DMS53 (cell line): ENCODE data around the gene UBN2.
"Not testable (repeated sequence)": the region's sequence is repeated elsewhere in the genome, so short reads cannot be mapped to it uniquely, and the experiment has no call there.

Experiments used
- DNase-seq: peaks from one replicate; lab custom pipeline; 2025; lab: John Stamatoyannopoulos, UW

Gene UBN2

GRCh38 chr7:139297795-139298194 lies 66.8 kb downstream of the UBN2 start:
- DNase-seq, result peak; percentile 61

DNA sequence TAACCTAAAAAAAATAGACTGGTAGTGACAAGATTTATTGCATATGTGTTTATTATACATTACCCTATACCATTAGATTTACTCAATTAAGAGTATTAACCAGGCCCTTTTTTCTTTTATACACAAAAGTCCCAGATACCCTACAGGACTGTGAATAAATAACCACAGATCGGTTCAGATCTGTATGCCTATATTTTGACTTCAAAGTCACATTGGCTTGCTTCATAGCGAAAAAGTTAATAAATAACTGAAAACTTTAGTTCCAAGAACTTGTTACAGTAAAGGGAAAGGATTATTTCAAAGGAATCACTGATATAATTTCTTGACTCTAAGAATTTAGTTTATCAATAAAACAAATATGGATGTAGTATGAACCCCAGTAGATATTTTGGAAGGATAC lies 68.3 kb downstream of the UBN2 start:
- DNase-seq, result no peak

- no peak for DNase-seq
Observed at GRCh38 chr7:139300390-139300789, 69.4 kb downstream of the UBN2 start.

- no peak for DNase-seq
Observed at GRCh38 chr7:139304517-139304916, 73.5 kb downstream of the UBN2 start.

- DNase-seq, result no peak
Observed at GRCh38 chr7:139317939-139318505, 87.0 kb downstream of the UBN2 start.

GRCh38 chr7:139321071-139321745 lies 90.2 kb downstream of the UBN2 start:
- peak; percentile 48 for DNase-seq

DNA sequence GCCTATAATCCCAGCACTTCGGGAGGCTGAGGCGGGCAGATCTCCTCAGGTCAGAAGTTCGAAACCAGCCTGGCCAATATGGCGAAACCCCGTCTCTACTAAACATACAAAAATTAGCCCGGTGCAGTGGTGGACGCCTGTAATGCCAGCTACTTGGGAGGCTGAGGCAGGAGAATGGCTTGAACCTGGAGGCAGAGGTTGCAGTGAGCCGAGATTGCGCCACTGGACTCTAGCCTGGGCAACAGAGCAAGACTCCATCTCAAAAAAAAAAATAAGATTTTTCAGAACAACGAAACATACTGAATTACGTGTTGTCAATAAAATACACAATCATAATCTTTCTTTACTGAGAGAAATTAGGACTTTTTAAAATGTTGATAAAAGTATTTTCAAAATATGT lies 93.7 kb downstream of the UBN2 start:
- not testable (repeated sequence) for DNase-seq

- no peak for DNase-seq
Observed at GRCh38 chr7:139328375-139328774, 97.3 kb downstream of the UBN2 start.

GRCh38 chr7:139329119-139329518 lies 98.1 kb downstream of the UBN2 start:
- DNase-seq, result no peak

DNA sequence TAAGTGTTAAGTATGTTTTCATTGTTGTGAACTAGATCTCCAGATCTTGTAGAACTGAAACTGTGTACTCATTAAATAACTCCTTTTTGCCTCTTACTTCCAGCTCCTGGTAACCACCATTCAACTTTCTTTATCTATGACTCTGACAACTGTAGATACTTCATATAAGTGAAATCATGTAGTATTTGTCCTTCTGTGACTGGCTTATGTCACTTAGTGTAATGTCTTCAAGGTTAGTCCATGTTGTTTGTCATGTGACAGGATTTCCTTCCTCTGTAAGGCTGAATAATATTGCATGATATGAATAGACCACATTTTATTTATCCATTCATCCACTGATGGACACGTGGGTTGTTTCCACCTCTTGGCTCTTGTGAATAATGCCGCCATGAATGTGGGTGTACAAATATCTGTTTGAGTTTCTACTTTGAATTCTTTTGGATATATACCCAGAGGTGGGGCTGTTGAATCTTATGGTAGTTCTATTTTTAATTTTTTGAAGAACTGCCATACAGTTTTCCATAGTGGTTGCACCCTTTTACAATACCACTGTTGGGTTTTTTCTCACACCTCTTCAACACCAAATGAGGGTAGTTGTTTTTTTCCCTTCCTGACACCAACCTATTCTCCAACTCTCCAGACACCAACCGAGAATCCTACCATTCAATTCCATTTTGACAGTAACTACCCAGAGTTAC lies 99.4 kb downstream of the UBN2 start:
- DNase-seq, result no peak

- DNase-seq, result no peak
Observed at GRCh38 chr7:139332697-139333359, 101.8 kb downstream of the UBN2 start.

DNA sequence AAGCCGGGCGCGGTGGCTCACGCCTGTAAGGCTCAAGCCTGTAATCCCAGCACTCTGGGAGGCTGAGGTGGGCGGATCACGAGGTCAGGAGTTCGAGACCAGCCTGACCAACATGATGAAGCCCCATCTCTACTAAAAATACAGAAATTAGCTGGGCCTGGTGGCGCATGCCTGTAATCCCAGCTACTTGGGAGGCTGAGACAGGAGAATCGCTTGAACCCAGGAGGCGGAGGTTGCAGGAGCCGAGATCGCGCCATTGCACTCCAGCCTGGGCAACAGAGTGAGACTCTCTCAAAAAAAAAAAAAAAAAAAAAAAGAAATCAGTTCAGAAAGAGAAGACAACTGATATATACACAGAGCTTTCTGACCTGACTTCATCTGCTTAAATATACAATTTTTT lies 102.4 kb downstream of the UBN2 start:
- DNase-seq, result not testable (repeated sequence)

DNA sequence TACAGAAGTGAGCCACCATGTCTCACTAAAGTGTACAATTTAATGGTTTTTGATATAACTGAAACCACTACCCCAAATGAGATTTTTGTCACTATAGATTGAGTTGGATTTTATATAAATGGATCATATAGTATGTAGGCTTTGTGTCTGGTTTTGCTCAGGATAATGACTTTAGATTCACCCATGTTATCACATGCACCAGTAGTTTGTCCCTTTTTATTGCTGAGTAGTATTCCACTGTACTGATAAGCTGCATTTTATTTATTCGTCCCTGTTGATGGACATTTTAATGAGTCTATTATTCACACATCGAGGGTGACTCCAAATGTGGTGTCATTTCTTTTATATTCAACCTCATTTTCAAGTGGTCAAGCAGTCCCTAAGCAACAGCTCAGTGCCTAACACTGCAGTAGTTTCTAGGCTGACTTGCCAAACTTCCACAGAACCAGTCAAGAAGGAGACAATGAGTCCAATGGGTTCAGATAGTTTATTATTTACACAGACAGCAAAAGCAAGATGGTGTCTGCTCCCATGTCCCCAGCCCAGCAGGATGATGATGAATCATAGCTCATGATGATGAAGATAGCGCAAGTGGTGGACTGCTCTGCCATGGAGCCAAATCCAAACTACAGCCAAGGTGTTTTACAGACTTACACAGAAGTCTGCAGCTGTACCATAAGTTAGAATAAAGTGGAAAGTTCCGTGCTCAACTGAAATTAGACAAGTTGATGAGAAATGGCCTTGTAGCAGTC lies 103.5 kb downstream of the UBN2 start:
- no peak for DNase-seq

DNA sequence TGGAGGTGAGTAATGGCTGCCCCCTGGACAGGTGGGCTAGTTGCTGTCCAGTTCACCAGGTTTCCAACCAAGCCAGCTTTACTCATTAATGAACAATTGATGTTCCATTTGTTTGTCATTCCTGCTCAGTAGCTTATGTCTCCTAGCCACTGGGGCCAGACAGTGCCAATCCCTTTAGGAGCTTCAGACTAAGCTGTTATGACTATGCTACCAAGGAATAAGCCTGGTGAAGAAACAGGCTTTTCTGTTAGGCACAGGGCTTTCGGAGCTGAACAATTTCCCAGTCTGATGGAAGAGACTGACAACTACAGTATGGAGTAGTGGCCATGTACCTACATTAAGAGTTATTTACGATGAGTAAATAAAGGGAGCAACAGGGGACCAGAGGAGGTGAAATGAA lies 108.0 kb downstream of the UBN2 start:
- DNase-seq, result no peak

DNA sequence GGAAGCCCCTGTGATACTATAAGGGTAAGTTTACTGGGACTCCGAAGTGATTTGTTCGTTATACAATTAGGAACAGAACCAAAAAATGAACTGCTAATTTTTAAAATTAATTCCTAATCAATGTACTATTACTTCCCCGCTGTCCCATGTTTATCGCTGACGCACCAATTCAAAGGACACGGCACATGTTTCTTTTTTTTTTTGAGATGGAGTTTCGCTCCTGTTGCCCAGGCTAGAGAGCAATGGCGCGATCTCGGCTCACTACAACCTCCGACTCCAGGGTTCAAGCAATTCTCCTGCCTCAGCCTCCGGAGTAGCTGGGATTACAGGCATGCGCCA lies 108.6 kb downstream of the UBN2 start:
- DNase-seq, result no peak

DNA sequence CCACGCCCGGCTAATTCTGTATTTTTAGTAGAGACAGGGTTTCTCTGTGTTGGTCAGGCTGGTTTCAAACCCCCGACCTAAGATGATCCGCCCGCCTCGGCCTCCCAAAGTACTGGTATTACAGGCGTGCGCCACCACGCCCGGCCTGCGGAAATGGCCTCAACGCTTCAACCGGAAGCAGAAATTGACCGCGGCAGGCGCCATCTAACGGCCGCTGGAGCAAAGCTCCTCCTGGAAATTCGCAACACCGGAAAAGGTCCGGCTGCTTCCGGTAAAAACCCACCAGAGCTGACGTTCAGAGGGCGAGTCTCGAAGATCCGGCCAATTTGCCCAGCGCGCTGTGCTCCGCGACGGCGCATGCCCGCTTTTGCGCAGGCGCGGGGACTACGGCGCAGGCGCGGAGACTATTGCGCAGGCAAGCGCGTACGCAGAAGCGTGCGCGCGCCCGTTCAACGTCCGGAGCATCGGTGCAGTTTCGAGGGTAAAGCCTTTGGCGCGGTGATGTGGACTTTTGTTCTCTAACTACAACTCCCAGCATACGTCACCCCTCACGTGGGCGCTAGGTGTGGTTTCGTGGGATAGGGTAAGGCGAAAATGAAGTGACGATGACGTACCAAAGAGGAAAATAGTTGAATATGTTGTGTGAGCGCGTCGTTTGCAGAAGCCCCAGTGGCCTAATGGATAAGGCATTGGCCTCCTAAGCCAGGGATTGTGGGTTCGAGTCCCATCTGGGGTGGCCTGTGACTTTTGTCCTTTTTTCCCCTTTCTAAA lies 109.2 kb downstream of the UBN2 start:
- DNase-seq, result peak; percentile 100

DNA sequence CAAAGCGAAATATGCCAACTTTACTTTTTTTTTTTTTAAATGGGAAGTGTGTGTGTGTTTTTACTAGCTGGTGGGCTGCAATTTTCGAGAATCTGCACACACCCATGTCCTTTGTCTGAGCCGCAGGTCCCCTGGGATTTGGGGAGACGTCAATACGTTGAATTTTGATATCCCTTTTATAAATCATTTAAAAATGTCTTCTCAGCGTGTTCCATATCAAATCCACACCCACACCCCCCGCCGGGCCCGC lies 109.7 kb downstream of the UBN2 start:
- no peak for DNase-seq

DNA sequence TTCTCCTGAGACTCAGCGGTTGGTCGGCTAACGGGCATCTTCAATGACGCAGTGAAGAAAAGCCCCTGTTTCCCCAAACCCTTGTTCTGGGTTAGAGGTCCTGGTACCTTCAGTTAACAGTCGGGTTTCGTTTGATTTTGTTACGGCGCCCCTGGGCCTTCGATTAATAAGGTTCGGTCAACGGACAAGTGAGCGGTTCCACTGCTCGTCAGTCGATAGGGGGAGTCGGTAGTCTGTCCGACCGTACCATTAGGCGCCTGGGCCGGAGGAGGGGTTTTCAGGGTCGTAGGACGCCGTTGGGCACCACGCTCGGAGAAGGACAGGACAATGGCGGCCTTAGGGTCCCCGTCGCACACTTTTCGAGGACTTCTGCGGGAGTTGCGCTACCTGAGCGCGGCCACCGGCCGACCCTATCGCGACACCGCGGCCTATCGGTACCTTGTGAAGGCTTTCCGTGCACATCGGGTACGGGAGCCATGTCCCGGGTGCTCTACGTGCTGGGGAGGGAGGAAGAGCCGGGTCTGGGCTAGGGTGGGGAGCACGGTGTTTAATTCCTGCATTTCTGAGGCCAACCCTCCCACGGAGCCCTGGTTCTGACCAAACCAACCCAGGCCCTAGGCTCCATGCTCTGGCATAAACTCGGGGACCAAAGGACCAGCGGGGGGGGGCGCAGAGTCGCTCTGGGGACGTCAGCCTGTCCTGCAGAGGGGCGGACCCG lies 110.2 kb downstream of the UBN2 start, which contains the start of gene FMC1:
Gene FMC1, plus strand, starts transcription at position 280 of the 718 bp plus-strand sequence. Its CDS starts 48 bp downstream, at position 328.
- peak; percentile 98 for DNase-seq

DNA sequence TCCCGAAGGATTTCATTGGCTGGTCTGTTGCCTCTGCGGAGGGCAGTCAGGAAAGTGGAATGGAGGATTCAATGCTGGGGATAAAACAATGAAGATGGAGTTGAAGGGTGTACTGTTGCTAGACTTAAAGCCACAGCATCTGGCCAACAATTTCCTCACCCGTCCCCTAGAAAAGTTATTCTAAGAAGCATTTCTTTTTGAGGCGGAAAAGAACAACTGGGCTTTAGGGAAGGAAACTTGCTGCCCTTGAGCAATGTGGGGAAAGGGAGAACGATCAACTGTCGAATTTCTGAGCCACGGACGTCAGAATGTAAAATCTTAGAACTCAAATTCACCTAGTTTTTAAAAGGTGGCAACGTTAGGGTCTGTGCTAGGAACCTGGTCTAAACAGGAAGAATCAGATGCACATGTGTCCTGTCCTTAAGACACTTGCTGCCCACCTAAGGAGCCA lies 110.8 kb downstream of the UBN2 start:
- no peak for DNase-seq

DNA sequence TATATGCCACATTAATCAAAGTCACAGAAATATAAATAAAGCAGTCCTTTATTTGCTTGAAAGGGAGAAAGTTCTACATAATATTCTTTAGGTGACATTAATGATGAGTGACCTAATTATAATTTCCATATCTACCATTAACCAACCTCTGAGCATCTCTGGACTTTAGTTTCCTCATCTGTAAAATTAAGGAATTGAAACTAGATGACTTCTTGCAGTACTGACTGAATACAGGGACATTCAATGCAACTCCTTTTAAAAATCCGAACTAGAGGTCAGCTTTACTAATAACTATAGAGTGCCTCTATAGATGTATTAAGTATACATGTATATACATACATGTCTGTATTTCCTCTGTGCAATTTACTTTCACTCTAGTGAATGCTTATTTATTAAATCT lies 114.0 kb downstream of the UBN2 start:
- DNase-seq, result no peak

- DNase-seq, result no peak
Observed at GRCh38 chr7:139351027-139351426, 120.0 kb downstream of the UBN2 start.
